PC-9 (cell line): ENCODE data around the gene TSHB.

Experiments
- EZH2 ChIP-seq: fragments of 200-600 bp; sonication (generic); IDR thresholded peaks from 2 replicates; pipeline ENCODE4 v1.8.0; 2017; ENCODE audit warnings: antibody characterized with exemption, low read depth
- TF ChIP-seq, protein P1 (sequence below): fragments of 200-600 bp; sonication (generic); conservative IDR thresholded peaks from 2 replicates; pipeline ENCODE4 v1.6.1; 2017; ENCODE audit warnings: mixed run types, antibody characterized with exemption, mild to moderate bottlenecking, moderate library complexity

DNA sequence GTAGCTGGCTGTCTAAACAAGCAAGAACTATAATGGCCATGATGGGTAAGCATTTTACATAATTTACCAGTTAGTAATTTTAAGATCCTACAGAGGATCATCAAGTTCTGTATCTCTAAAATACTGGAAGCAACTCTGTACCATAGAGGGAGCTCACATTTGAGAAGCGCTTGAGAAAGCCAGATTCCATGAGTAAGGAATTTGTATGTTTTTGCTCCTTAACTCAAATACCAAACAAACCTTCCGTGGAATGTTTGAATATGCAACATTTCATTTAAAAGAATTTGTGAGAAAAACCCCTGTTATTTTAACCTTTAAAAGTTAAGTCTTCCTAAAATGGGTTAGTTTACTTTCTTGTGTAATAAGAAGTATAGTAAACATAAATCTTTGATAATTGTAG lies 2.0 kb downstream of the TSHB start:
- TF ChIP-seq, protein P1, sequence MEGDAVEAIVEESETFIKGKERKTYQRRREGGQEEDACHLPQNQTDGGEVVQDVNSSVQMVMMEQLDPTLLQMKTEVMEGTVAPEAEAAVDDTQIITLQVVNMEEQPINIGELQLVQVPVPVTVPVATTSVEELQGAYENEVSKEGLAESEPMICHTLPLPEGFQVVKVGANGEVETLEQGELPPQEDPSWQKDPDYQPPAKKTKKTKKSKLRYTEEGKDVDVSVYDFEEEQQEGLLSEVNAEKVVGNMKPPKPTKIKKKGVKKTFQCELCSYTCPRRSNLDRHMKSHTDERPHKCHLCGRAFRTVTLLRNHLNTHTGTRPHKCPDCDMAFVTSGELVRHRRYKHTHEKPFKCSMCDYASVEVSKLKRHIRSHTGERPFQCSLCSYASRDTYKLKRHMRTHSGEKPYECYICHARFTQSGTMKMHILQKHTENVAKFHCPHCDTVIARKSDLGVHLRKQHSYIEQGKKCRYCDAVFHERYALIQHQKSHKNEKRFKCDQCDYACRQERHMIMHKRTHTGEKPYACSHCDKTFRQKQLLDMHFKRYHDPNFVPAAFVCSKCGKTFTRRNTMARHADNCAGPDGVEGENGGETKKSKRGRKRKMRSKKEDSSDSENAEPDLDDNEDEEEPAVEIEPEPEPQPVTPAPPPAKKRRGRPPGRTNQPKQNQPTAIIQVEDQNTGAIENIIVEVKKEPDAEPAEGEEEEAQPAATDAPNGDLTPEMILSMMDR, result no peak
- no peak for TF ChIP-seq EZH2
